GM23338 (cell line): ENCODE measurements around the gene WDR70. TPM values are rescaled to one million over a fixed set of nuclear protein-coding genes. Genes with fewer than 3 reads are reported as not detected.

Experiments
- ATAC-seq: fragments of 200-7000 bp; cut with Tn5 transposase; 3 replicates; pipeline ENCODE4 v1.9.1; 2020
- DNase-seq: peaks from one replicate; pipeline ENCODE4 v3.0.0-alpha.2; 2015; ENCODE audit warnings: low spot score
- H2AFZ ChIP-seq: fragments of 200-600 bp; sonication (generic); 2 replicates; pipeline ENCODE4 v1.8.0; 2016; ENCODE audit warnings: antibody characterized with exemption, mild to moderate bottlenecking, moderate library complexity
- H3F3A ChIP-seq: fragments of 200-600 bp; sonication (generic); replicated peaks from 2 replicates; pipeline ENCODE4 v1.8.0; 2017; ENCODE audit warnings: antibody characterized with exemption, mixed run types, low read depth
- H3K27ac ChIP-seq: fragments of 200-600 bp; sonication (generic); 2 replicates; pipeline ENCODE4 v1.6.1; 2016; ENCODE audit warnings: low read depth
- H3K27me3 ChIP-seq: fragments of 200-600 bp; sonication (generic); 2 replicates; pipeline ENCODE4 v1.8.0; 2016; ENCODE audit warnings: mild to moderate bottlenecking, mixed run types, moderate library complexity; ENCODE audit not compliant: insufficient read depth
- H3K36me3 ChIP-seq: fragments of 200-600 bp; sonication (generic); 2 replicates; pipeline ENCODE4 v1.8.0; 2016; ENCODE audit warnings: mild to moderate bottlenecking; ENCODE audit not compliant: insufficient read depth
- H3K4me1 ChIP-seq: fragments of 200-600 bp; sonication (generic); 2 replicates; pipeline ENCODE4 v1.8.0; 2016; ENCODE audit warnings: mild to moderate bottlenecking, moderate library complexity; ENCODE audit not compliant: insufficient read depth
- H3K4me2 ChIP-seq: fragments of 200-600 bp; sonication (generic); 2 replicates; pipeline ENCODE4 v1.7.1; 2017; ENCODE audit warnings: mixed run types
- H3K4me3 ChIP-seq: fragments of 200-600 bp; sonication (generic); 2 replicates; pipeline ENCODE4 v1.6.1; 2016; ENCODE audit warnings: mixed run types
- H3K79me2 ChIP-seq: fragments of 200-600 bp; sonication (generic); replicated peaks from 2 replicates; pipeline ENCODE4 v1.8.0; 2017; ENCODE audit warnings: mild to moderate bottlenecking; ENCODE audit not compliant: insufficient read depth
- H3K9me2 ChIP-seq: fragments of 200-600 bp; sonication (generic); 2 replicates; pipeline ENCODE4 v1.8.0; 2017; ENCODE audit not compliant: insufficient read depth
- H4K20me1 ChIP-seq: fragments of 200-600 bp; sonication (generic); replicated peaks from 2 replicates; pipeline ENCODE4 v1.8.0; 2017; ENCODE audit warnings: mild to moderate bottlenecking; ENCODE audit not compliant: insufficient read depth
- H3K27ac Mint-ChIP-seq: 2 replicates; pipeline ENCODE4 v1.8.0; 2020; ENCODE audit warnings: inconsistent platforms, mild to moderate bottlenecking, moderate library complexity, mixed read lengths
- H3K27me3 Mint-ChIP-seq: 3 replicates; pipeline ENCODE4 v1.8.0; 2022; ENCODE audit warnings: low read depth, mild to moderate bottlenecking, moderate library complexity, mixed read lengths, inconsistent platforms; ENCODE audit not compliant: insufficient read depth, poor library complexity
- H3K36me3 Mint-ChIP-seq: 3 replicates; pipeline ENCODE4 v1.8.0; 2021; ENCODE audit warnings: low read depth, mild to moderate bottlenecking, inconsistent platforms, moderate library complexity, mixed read lengths
- H3K4me1 Mint-ChIP-seq: 3 replicates; pipeline ENCODE4 v1.8.0; 2020; ENCODE audit warnings: mild to moderate bottlenecking, inconsistent platforms, mixed read lengths
- H3K4me3 Mint-ChIP-seq: 3 replicates; pipeline ENCODE4 v1.8.0; 2021; ENCODE audit warnings: moderate library complexity, mild to moderate bottlenecking, inconsistent platforms, mixed read lengths
- H3K9me3 Mint-ChIP-seq: 3 replicates; pipeline ENCODE4 v1.8.0; 2020; ENCODE audit warnings: moderate library complexity, mild to moderate bottlenecking, inconsistent platforms, mixed read lengths
- CTCF ChIP-seq, 2 experiments: fragments of 200-600 bp in 1 of 2; sonication (generic) in 1 of 2; conservative IDR thresholded peaks; 2 replicates each; pipeline versions ENCODE4 v1.5.1 to v1.6.1; 2016 to 2017; ENCODE audit warnings: antibody characterized with exemption in 2 of 2, low read depth in 2 of 2, mild to moderate bottlenecking in 2 of 2, moderate library complexity in 1 of 2
- ETS1 ChIP-seq: IDR thresholded peaks from 2 replicates; pipeline ENCODE4 v1.6.1; 2016; ENCODE audit warnings: antibody characterized with exemption
- NANOG ChIP-seq: IDR thresholded peaks from 2 replicates; pipeline ENCODE4 v1.6.1; 2016; ENCODE audit warnings: antibody characterized with exemption, borderline replicate concordance
- REST ChIP-seq: IDR thresholded peaks from one replicate; pipeline ENCODE4 v1.6.1; 2018; ENCODE audit warnings: antibody characterized with exemption; ENCODE audit not compliant: unreplicated experiment
- ZNF462 ChIP-seq: fragments of 250-450 bp; sonication (Bioruptor Pico); IDR thresholded peaks from 2 replicates; pipeline ENCODE4 v1.5.0; 2020; ENCODE audit warnings: mild to moderate bottlenecking, moderate library complexity
- polyA plus RNA-seq: library from polyadenylated mRNA; unstranded; fragments of >200 nt; fragmentation: Nextera tagmentation; extraction: Ambion mirVana; gene quantifications from 2 replicates; pipeline ENCODE4 v1.2.1, GENCODE V29; 2016
- total RNA-seq: library from RNA; depleted of rRNA; stranded (reverse); fragments of >200 nt; shearing (Covaris generic); gene quantifications from 2 replicates; pipeline ENCODE4 v1.2.3, GENCODE V29; 2014

The WDR70 gene
- total and polyA plus RNA-seq, 2 experiments from 2014 or later: 34.9 to 86.7 TPM

GRCh38 chr5:37722236-37723161 is 343.4 kb downstream of the WDR70 start (continued):
- TF ChIP-seq CTCF (conservative IDR thresholded peaks at IDR 0.05; ENCODE audit: low read depth in 2 of 2): no peak
- TF ChIP-seq REST: no peak
- no peak for TF ChIP-seq ETS1

GRCh38 chr5:37723162-37723961 is 344.2 kb downstream of the WDR70 start:
- ATAC-seq (peak; percentile 93), DNase-seq (peak; percentile 74)
- Histone ChIP-seq H3K4me2 (no peak overlapping the region), H3K4me3 (no peak overlapping the region), H3K36me3 (no peaks in the 10 kb centered on the region), H3K79me2 (no peaks in the 10 kb centered on the region), H3K9me2 (no peaks in the 10 kb centered on the region), H3K27ac (no peak overlapping the region), H3K4me1 (peaks cover 21% of the 10 kb centered on the region; the same call in 1 of the 2 replicates), H4K20me1 (no peaks in the 10 kb centered on the region), H3F3A (no peaks in the 10 kb centered on the region), H3K27me3 (no peaks in the 10 kb centered on the region), H2AFZ (no peak overlapping the region)
- H3K27me3 Mint-ChIP-seq: peaks cover 3% of the 10 kb centered on the region
- H3K36me3 Mint-ChIP-seq: no peaks in the 10 kb centered on the region; the same call in 2 of the 3 replicates
- H3K4me3 Mint-ChIP-seq: no peak overlapping the region
- H3K27ac Mint-ChIP-seq: no peak overlapping the region
- H3K9me3 Mint-ChIP-seq: no peaks in the 10 kb centered on the region
- peaks cover 17% of the 10 kb centered on the region for H3K4me1 Mint-ChIP-seq
- TF ChIP-seq ZNF462 (CRISPR knock-in tag) (0 out of 2 replicates have a peak, but pooled peaks have one; percentile 17), CTCF (conservative IDR thresholded peaks at IDR 0.05; ENCODE audit: low read depth in 2 of 2) (peak; percentile 86 to 90), NANOG (no peak)
